Neuron (in vitro differentiated cells): ENCODE data around the gene AGBL4.
"Not testable (repeated sequence)": the region's sequence is repeated elsewhere in the genome, so short reads cannot be mapped to it uniquely, and the experiment has no call there.

Source experiments
- H2AFZ ChIP-seq: one replicate; pipeline ENCODE4 v1.6.1; 2013; ENCODE audit warnings: low read depth, mild to moderate bottlenecking, inconsistent platforms, low read length, moderate library complexity
- H3K27me3 ChIP-seq: one replicate; pipeline ENCODE4 v1.6.1; 2013; ENCODE audit warnings: low read length; ENCODE audit not compliant: insufficient read depth
- H3K36me3 ChIP-seq: one replicate; pipeline ENCODE4 v1.6.1; 2013; ENCODE audit warnings: low read length; ENCODE audit not compliant: insufficient read depth
- H3K4me1 ChIP-seq: one replicate; pipeline ENCODE4 v1.6.1; 2013; ENCODE audit warnings: low read length; ENCODE audit not compliant: insufficient read depth
- H3K4me3 ChIP-seq: 2 replicates; pipeline ENCODE4 v1.5.1; 2013; ENCODE audit warnings: mild to moderate bottlenecking, low read length, moderate library complexity
- H3K9me3 ChIP-seq: one replicate; pipeline ENCODE4 v1.6.1; 2013; ENCODE audit warnings: low read length

AGBL4 gene

GRCh38 chr1:49358036-49358435, 665.7 kb downstream of the AGBL4 start:
- H3K4me1 ChIP-seq = no peaks in the 10 kb centered on the region
- no peaks in the 10 kb centered on the region for H3K27me3 ChIP-seq
- H2AFZ ChIP-seq = no peak overlapping the region
- no peak overlapping the region for H3K4me3 ChIP-seq
- no peaks in the 10 kb centered on the region for H3K9me3 ChIP-seq
- no peaks in the 10 kb centered on the region for H3K36me3 ChIP-seq

DNA sequence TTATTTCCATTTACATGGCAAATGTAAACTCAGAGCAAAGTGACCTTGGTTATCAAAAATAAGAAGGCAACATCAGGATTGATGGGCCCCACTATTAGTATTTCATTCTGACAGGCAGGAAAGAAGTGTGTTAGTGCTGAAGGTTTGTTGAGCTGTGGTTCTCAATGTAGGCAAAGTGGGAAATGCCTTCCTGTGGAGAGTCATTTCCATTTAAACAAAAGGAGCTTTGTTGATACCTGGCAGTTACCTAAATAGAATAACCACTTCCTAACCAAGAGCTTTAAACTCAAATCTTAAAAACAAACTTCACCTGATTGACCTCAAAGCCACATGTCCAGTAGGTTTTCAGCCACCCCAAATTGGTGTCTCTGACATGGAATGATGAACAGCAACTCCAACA, 667.2 kb downstream of the AGBL4 start:
- no peaks in the 10 kb centered on the region for H3K27me3 ChIP-seq
- H3K36me3 ChIP-seq = no peaks in the 10 kb centered on the region
- H3K9me3 ChIP-seq = no peaks in the 10 kb centered on the region
- H2AFZ ChIP-seq = no peak overlapping the region
- H3K4me3 ChIP-seq = no peak overlapping the region
- H3K4me1 ChIP-seq = no peaks in the 10 kb centered on the region

DNA sequence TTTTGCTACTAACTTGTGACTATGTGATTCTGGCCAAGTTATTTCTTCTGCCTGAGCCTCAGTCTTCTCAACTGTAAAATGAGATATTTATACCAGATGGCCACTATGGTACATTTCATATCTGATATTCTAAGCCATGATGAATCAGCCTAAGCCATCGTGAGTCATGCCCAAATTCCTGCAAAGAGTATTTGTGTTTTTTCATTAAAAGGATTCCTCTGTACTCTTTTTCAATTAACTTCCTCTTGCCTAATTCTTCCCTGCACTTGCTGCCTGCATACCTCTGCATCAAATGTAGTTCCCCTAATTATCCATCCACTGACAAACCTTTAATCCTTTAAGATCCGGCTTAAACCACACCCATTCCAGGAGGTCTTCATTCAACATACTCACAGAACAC, 672.0 kb downstream of the AGBL4 start:
- Histone ChIP-seq H3K27me3 (no peaks in the 10 kb centered on the region), H2AFZ (no peak overlapping the region), H3K9me3 (no peaks in the 10 kb centered on the region), H3K4me1 (no peaks in the 10 kb centered on the region), H3K4me3 (no peak overlapping the region), H3K36me3 (no peaks in the 10 kb centered on the region)

- H3K4me3 ChIP-seq = no peak overlapping the region
- H3K27me3 ChIP-seq = no peaks in the 10 kb centered on the region
- no peaks in the 10 kb centered on the region for H3K4me1 ChIP-seq
- H3K9me3 ChIP-seq = no peaks in the 10 kb centered on the region
- no peaks in the 10 kb centered on the region for H3K36me3 ChIP-seq
- no peak overlapping the region for H2AFZ ChIP-seq
These were observed 676.9 kb downstream of the AGBL4 start for GRCh38 chr1:49346767-49347349.

GRCh38 chr1:49340576-49340975, 683.2 kb downstream of the AGBL4 start:
- H3K27me3 ChIP-seq = no peaks in the 10 kb centered on the region
- no peaks in the 10 kb centered on the region for H3K9me3 ChIP-seq
- H3K4me3 ChIP-seq = no peak overlapping the region

GRCh38 chr1:49339043-49339442, 684.7 kb downstream of the AGBL4 start:
- Histone ChIP-seq H2AFZ (no peak overlapping the region), H3K27me3 (no peaks in the 10 kb centered on the region), H3K36me3 (no peaks in the 10 kb centered on the region), H3K4me3 (no peak overlapping the region), H3K4me1 (no peaks in the 10 kb centered on the region), H3K9me3 (no peaks in the 10 kb centered on the region)

More at GRCh38 chr1:49340576-49340975, 683.2 kb downstream of the AGBL4 start:
- Histone ChIP-seq H3K36me3 (no peaks in the 10 kb centered on the region), H2AFZ (no peak overlapping the region), H3K4me1 (no peaks in the 10 kb centered on the region)

- no peaks in the 10 kb centered on the region for H3K4me1 ChIP-seq
- no peaks in the 10 kb centered on the region for H3K27me3 ChIP-seq
- no peak overlapping the region for H3K4me3 ChIP-seq
- H3K9me3 ChIP-seq = no peaks in the 10 kb centered on the region
- no peaks in the 10 kb centered on the region for H3K36me3 ChIP-seq
- no peak overlapping the region for H2AFZ ChIP-seq
These were observed 686.5 kb downstream of the AGBL4 start for GRCh38 chr1:49337251-49337650.

GRCh38 chr1:49333906-49334305, 689.8 kb downstream of the AGBL4 start:
- H3K27me3 ChIP-seq = no peaks in the 10 kb centered on the region
- H3K9me3 ChIP-seq = no peaks in the 10 kb centered on the region
- H3K4me3 ChIP-seq = no peak overlapping the region
- no peak overlapping the region for H2AFZ ChIP-seq
- H3K4me1 ChIP-seq = no peaks in the 10 kb centered on the region
- H3K36me3 ChIP-seq = no peaks in the 10 kb centered on the region

DNA sequence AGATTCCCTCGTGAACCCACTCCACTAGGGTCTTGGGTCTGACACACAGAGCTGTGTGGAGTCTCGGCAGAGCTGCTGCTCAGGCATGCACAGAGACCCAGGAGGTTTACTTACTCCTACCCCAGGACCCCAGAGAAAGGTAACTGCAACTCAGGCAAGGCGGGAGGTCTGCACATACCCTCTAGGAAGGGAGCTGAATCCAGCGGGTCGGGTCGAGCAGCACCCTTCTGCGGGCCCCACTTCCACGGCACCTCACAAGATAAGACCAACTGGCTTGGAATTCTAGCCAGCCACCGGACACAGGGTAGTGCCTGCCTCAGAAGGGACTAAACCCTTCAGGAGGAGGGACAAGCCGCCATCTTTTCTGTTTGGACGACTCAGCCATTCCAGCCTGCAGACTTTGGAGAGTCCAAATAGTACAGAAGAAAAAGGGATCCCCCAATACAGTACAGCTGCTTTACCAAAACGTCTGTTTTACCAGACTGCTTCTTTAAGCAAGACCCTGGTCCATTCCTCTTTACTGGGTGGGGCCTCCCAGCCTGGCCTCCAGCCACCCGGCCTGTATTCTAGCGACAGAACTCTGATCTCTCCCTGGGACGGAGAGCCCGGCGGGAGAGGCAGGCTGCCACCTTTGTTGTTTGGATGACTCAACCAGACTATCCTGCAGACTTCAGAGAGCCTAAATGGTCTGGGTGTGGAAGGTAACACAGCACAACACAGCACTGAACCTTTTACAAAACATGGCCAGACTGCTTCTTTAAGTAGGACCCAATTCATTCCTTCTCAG, 692.5 kb downstream of the AGBL4 start:
- no peaks in the 10 kb centered on the region for H3K27me3 ChIP-seq
- H3K36me3 ChIP-seq = no peaks in the 10 kb centered on the region
- no peak overlapping the region for H2AFZ ChIP-seq
- H3K9me3 ChIP-seq = no peaks in the 10 kb centered on the region
- H3K4me1 ChIP-seq = no peaks in the 10 kb centered on the region
- H3K4me3 ChIP-seq = no peak overlapping the region

DNA sequence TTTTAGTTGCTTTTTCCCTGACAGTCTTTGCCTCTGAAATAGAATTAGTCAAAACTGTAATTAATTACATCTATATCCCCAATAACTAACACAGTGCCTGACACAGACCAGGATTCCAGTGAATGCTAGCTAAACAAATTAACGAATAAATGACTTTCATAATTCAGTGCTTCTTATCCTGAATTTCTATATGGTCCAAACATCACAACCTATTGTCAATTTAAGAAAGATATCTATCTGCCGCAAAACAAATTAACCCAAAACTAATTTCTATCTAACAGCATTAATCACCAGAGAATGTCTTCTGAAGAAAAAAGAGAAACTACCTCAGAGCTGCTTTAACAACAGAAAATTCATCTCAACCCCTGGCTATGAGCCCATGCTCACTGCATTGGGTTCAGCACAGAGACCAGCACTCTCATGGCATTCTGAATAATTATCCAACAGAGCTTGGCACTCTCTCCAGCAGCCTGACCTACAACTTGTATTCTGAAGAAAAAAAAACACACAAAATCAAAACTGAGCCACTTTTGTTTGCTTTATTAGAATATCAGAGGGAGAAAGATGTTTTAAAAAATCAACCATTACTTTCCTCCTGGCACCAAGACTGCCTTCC, 699.7 kb downstream of the AGBL4 start:
- Histone ChIP-seq H3K4me1 (no peaks in the 10 kb centered on the region), H3K27me3 (no peaks in the 10 kb centered on the region), H3K4me3 (no peak overlapping the region), H3K36me3 (no peaks in the 10 kb centered on the region), H2AFZ (no peak overlapping the region), H3K9me3 (no peaks in the 10 kb centered on the region)

- H3K4me1 ChIP-seq, H3K36me3 ChIP-seq, H3K9me3 ChIP-seq, H2AFZ ChIP-seq, H3K4me3 ChIP-seq, H3K27me3 ChIP-seq: not testable (repeated sequence)
These were observed 703.3 kb downstream of the AGBL4 start for GRCh38 chr1:49320493-49320892.

DNA sequence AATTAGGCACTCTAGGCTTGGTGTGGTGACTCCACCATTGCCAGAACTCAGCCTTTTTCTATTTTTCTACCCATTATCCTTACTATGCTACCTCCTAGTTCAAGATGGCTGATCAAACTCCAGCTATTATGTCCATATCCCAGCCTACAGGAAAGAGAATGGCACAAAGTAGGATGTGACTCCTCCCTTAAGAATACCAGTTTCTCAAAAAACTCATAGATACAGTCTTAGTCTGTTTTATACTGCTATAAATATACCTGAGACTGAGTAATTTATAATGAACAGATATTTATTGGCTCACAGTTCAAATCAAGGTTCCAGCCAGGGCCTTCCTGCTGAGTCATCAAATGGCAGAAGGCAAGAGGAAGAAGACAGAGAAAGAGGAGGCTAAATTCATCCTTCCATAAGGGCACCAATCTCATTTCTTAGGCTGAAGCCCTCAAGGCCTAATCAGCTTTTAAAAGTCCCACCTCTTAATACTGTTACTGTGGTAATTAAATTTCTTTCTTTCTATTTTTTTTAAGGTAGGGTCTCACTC, 704.3 kb downstream of the AGBL4 start:
- no peaks in the 10 kb centered on the region for H3K9me3 ChIP-seq
- no peaks in the 10 kb centered on the region for H3K4me1 ChIP-seq
- no peaks in the 10 kb centered on the region for H3K36me3 ChIP-seq
- no peak overlapping the region for H3K4me3 ChIP-seq
- H3K27me3 ChIP-seq = no peaks in the 10 kb centered on the region
- H2AFZ ChIP-seq = no peak overlapping the region

GRCh38 chr1:49318218-49318617, 705.5 kb downstream of the AGBL4 start:
- H3K9me3 ChIP-seq = no peaks in the 10 kb centered on the region
- no peak overlapping the region for H3K4me3 ChIP-seq
- H2AFZ ChIP-seq = no peak overlapping the region
- H3K27me3 ChIP-seq = no peaks in the 10 kb centered on the region
- H3K4me1 ChIP-seq = no peaks in the 10 kb centered on the region
- no peaks in the 10 kb centered on the region for H3K36me3 ChIP-seq
